GM18951 (cell line): ENCODE data around the gene TRIM47.

Source experiments
- POLR2A ChIP-seq: IDR thresholded peaks from 4 replicates; pipeline ENCODE4 v1.6.1; 2011; ENCODE audit warnings: mild to moderate bottlenecking; ENCODE audit not compliant: insufficient read length, insufficient read depth; ENCODE audit errors: extremely low read depth
- in situ Hi-C: fragments of 300-500 bp; cut with MboI; formaldehyde crosslinking; loops from one replicate; pipeline ENCODE4 v1.12.0; 2022; ENCODE audit warnings: low sequenced_read_pairs, mixed read lengths, inconsistent platforms; ENCODE audit not compliant: unreplicated experiment

TRIM47 gene

GRCh38 chr17:75917917-75918445 is 39.6 kb upstream of the TRIM47 start:
- in situ Hi-C loops, result loop anchor here (10.0 to 25.0 kb wide), 2 partner anchors 87 to 369 kb away; partner anchors contain the start of gene CDK3
- TF ChIP-seq POLR2A, result no peak

- in situ Hi-C loops, result loop anchor here (10.0 to 25.0 kb wide), 2 partner anchors 87 to 370 kb away; partner anchors contain the start of gene CDK3
- no peak for TF ChIP-seq POLR2A
Measured at GRCh38 chr17:75917141-75917916, 38.9 kb upstream of the TRIM47 start.

- in situ Hi-C loops, result loop anchor here (10.0 to 25.0 kb wide), 2 partner anchors 90 to 372 kb away; partner anchors contain the start of gene CDK3
- TF ChIP-seq POLR2A, result no peak
Measured at GRCh38 chr17:75915268-75915667, 36.9 kb upstream of the TRIM47 start.

DNA sequence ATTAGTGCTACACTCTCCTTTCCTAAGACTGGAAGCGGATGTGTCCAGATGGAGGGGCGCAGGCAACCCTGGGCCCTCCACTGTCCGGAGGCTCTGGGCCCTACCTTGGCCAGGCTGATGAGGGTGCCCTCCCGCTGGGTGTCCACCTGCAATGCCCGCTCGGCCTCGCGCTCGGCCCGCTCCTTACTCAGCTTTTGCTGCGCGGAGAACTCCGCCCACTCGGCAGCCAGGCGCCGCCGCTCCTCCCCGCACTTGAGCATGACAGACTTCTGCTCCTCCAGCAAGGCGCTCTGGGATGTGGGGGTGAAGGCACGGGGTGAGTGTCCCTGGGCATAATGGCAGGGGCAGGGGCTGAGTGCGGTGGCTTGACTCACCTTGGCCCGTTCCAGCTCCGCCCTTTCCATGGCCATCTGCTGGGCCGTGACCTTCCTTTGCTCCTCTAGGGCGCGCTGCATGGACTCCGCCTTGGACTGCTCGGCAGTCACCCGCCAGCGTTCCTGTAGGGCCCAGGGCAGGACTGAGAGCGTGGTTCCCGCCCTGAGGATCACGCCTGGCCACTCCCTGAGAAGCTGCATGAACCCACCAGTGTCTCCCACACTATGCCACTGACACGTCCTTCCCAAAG is 36.4 kb upstream of the TRIM47 start:
- in situ Hi-C loops, result loop anchor here (10.0 to 25.0 kb wide), 2 partner anchors 90 to 373 kb away; partner anchors contain the start of gene CDK3
- no peak for TF ChIP-seq POLR2A

DNA sequence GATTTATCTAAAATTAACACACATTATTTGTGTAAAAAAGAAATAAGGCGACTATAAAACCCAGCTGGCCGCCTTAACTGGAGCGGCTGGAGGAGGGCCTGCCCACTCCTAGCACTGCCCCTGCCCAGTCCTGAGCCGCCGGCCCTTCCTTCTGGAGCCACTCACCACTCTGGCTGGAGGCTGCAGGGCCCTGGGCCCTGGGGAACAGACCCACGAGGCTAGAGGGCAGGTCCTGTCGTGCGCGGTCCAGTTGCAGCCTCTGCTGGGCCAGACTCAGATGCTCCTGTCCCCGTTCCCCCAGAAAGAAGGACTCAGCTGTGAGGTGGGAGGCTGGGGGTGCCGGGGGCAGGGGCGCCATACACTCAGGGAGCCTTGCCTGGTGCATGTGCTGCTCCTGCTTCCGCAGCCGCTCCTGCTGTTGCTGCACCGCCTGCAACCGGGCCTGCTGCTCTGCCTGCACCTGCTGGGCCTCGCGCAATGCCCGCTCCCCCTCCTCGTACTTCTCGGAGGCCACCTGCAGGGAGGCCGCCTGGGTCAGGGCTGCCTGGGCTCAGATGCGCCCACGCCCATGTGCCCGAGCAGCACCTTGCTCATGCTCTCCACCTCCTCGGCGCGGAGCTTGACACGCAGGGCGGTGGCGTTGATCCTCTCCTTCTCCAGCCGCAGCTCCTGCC is 35.3 kb upstream of the TRIM47 start:
- in situ Hi-C loops, result loop anchor here (10.0 to 25.0 kb wide), 2 partner anchors 91 to 374 kb away; partner anchors contain the start of gene CDK3

DNA sequence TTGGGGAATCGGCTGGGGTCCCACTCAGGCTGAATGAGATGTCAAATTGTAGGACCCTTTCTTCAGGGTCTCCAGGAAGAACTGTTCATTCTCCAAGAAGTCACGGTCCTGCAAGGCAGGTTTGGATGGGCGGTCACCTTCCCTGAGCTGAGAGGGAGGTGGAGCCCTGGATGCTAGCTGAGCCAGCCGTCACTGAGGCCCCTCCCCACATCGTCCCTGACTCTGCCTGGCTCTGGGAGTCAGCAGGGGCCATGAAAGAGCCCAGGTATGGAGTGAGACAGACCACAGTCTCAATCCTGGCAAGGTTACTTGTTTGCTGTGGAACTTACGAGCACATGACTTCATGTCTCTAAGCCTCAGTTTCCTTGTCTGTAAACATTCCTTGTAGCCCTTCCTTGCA is 32.3 kb upstream of the TRIM47 start:
- in situ Hi-C loops, result loop anchor here (10.0 to 25.0 kb wide), 2 partner anchors 94 to 377 kb away; partner anchors contain the start of gene CDK3
- TF ChIP-seq POLR2A, result no peak

More for the DNA sequence above, 35.3 kb upstream of the TRIM47 start:
- no peak for TF ChIP-seq POLR2A

- in situ Hi-C loops, result loop anchor here (10.0 to 25.0 kb wide), 2 partner anchors 95 to 377 kb away; partner anchors contain the start of gene CDK3
- no peak for TF ChIP-seq POLR2A
Measured at GRCh38 chr17:75909812-75910274, 31.5 kb upstream of the TRIM47 start.

DNA sequence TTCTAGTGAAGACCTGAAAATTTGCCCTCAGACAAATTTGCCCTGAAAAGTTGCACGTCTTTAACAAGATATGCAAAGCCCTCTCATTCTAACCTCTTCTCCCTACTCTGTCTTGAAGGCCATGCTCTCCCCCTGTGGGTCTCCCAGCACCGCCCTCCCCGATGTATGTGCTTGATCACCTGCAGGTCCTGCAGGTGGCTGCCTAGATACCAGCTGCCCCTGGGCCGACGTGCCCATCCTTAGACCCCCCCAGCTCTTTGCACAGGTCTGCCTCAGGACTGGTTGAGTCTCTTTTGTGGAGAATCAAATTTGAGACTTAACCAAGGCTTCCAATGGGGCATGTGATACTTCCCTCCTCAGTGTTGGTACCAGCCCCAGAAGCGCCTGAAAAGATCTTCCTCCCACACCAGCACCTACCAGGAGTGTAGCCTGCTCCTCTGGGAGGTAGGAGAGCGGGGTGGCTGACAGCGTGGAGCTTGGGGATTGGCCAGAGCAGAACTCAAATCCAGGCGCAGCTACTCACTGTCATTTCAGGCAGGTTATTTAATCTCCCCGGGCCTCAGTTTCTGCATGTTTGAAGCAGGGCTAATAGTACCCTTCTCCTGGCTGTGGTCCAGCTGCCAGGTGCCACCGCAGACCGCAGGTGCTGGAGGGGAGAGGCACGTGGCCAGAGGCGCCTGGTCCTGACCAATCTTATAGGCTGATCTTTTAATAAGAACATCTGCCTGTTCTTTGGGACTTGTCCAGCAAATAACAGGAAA is 30.9 kb upstream of the TRIM47 start:
- in situ Hi-C loops, result loop anchor here (25.0 kb wide), 1 partner anchor 378 kb away; no protein-coding TSS in a partner anchor
- no peak for TF ChIP-seq POLR2A

DNA sequence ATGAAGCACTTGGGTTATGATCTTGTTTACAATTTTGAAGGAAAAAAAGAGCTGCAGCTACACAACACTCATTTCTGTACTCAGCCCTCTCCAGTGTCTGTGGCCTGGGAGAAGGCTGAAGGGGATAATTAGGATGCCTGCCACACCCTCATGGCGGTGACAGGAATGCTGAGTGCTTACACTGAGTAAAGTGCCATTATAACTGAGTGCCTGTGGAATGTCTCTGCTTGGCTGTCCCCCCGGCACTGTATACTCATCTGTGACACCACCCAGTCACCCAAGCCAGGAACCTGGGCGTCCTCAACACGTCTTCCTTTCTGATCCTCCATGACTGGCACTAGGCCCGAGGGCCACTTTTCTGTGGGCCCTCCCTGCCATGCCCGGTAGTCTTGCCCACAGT is 29.8 kb upstream of the TRIM47 start:
- no peak for TF ChIP-seq POLR2A
- in situ Hi-C loops, result loop anchor here (25.0 kb wide), 1 partner anchor 379 kb away; no protein-coding TSS in a partner anchor

GRCh38 chr17:75906143-75906884 is 27.9 kb upstream of the TRIM47 start:
- in situ Hi-C loops, result loop anchor here (25.0 kb wide), 1 partner anchor 381 kb away; no protein-coding TSS in a partner anchor

More at GRCh38 chr17:75906143-75906884, 27.9 kb upstream of the TRIM47 start:
- TF ChIP-seq POLR2A, result no peak
